Measurements from ENCODE around the gene ARHGEF7. TPM values are rescaled to one million over a fixed set of nuclear protein-coding genes. Genes with fewer than 3 reads are reported as not detected.

Gene ARHGEF7
- total and polyA plus RNA-seq, 2 experiments from 2014 or later: 23.6 to 58.9 TPM

- H3K79me2 ChIP-seq (replicated peaks; ENCODE audit: insufficient read depth): no peaks in the 10 kb centered on the region; the same call in 1 of the 2 replicates
- H3K36me3 Mint-ChIP-seq (ENCODE audit: low read depth): peaks cover 21% of the 10 kb centered on the region
- ATAC-seq: no peak; the same call in 2 of the 3 replicates
- H3K9me2 ChIP-seq (ENCODE audit: insufficient read depth): no peaks in the 10 kb centered on the region
- H3K27me3 ChIP-seq (ENCODE audit: insufficient read depth): no peaks in the 10 kb centered on the region
- H3K36me3 ChIP-seq (ENCODE audit: insufficient read depth): peaks cover 8% of the 10 kb centered on the region; the same call in 1 of the 2 replicates
- H4K20me1 ChIP-seq (replicated peaks; ENCODE audit: insufficient read depth): peaks cover 3% of the 10 kb centered on the region; the same call in 1 of the 2 replicates
- no peak overlapping the region for H3K4me2 ChIP-seq
- H3K4me1 Mint-ChIP-seq: no peaks in the 10 kb centered on the region
- no peak overlapping the region for H3K4me3 ChIP-seq
- no peaks in the 10 kb centered on the region for H3F3A ChIP-seq (replicated peaks; ENCODE audit: low read depth)
- no peak overlapping the region for H2AFZ ChIP-seq
- no peaks in the 10 kb centered on the region for H3K9me3 Mint-ChIP-seq
- H3K27ac ChIP-seq (ENCODE audit: low read depth): no peak overlapping the region
- H3K27ac Mint-ChIP-seq: no peak overlapping the region
- DNase-seq (ENCODE audit: low spot score): no peak
- H3K27me3 Mint-ChIP-seq (ENCODE audit: insufficient read depth, low read depth, poor library complexity): peaks cover 5% of the 10 kb centered on the region
- TF ChIP-seq REST (IDR thresholded peaks at IDR 0.05; ENCODE audit: unreplicated experiment): no peak
- no peak for TF ChIP-seq POLR2AphosphoS5 (IDR thresholded peaks at IDR 0.05; ENCODE audit: low read depth)
- no peak for TF ChIP-seq ZNF331 (CRISPR knock-in tag; IDR thresholded peaks at IDR 0.05; ENCODE audit: low read depth)
- TF ChIP-seq EZH2phosphoT487 (IDR thresholded peaks at IDR 0.05; ENCODE audit: unreplicated experiment): no peak
- TF ChIP-seq EZH2 (IDR thresholded peaks at IDR 0.05; ENCODE audit: low read depth, unreplicated experiment): no peak
- TF ChIP-seq NANOG (IDR thresholded peaks at IDR 0.05; ENCODE audit: borderline replicate concordance): no peak
- TF ChIP-seq, protein P1, sequence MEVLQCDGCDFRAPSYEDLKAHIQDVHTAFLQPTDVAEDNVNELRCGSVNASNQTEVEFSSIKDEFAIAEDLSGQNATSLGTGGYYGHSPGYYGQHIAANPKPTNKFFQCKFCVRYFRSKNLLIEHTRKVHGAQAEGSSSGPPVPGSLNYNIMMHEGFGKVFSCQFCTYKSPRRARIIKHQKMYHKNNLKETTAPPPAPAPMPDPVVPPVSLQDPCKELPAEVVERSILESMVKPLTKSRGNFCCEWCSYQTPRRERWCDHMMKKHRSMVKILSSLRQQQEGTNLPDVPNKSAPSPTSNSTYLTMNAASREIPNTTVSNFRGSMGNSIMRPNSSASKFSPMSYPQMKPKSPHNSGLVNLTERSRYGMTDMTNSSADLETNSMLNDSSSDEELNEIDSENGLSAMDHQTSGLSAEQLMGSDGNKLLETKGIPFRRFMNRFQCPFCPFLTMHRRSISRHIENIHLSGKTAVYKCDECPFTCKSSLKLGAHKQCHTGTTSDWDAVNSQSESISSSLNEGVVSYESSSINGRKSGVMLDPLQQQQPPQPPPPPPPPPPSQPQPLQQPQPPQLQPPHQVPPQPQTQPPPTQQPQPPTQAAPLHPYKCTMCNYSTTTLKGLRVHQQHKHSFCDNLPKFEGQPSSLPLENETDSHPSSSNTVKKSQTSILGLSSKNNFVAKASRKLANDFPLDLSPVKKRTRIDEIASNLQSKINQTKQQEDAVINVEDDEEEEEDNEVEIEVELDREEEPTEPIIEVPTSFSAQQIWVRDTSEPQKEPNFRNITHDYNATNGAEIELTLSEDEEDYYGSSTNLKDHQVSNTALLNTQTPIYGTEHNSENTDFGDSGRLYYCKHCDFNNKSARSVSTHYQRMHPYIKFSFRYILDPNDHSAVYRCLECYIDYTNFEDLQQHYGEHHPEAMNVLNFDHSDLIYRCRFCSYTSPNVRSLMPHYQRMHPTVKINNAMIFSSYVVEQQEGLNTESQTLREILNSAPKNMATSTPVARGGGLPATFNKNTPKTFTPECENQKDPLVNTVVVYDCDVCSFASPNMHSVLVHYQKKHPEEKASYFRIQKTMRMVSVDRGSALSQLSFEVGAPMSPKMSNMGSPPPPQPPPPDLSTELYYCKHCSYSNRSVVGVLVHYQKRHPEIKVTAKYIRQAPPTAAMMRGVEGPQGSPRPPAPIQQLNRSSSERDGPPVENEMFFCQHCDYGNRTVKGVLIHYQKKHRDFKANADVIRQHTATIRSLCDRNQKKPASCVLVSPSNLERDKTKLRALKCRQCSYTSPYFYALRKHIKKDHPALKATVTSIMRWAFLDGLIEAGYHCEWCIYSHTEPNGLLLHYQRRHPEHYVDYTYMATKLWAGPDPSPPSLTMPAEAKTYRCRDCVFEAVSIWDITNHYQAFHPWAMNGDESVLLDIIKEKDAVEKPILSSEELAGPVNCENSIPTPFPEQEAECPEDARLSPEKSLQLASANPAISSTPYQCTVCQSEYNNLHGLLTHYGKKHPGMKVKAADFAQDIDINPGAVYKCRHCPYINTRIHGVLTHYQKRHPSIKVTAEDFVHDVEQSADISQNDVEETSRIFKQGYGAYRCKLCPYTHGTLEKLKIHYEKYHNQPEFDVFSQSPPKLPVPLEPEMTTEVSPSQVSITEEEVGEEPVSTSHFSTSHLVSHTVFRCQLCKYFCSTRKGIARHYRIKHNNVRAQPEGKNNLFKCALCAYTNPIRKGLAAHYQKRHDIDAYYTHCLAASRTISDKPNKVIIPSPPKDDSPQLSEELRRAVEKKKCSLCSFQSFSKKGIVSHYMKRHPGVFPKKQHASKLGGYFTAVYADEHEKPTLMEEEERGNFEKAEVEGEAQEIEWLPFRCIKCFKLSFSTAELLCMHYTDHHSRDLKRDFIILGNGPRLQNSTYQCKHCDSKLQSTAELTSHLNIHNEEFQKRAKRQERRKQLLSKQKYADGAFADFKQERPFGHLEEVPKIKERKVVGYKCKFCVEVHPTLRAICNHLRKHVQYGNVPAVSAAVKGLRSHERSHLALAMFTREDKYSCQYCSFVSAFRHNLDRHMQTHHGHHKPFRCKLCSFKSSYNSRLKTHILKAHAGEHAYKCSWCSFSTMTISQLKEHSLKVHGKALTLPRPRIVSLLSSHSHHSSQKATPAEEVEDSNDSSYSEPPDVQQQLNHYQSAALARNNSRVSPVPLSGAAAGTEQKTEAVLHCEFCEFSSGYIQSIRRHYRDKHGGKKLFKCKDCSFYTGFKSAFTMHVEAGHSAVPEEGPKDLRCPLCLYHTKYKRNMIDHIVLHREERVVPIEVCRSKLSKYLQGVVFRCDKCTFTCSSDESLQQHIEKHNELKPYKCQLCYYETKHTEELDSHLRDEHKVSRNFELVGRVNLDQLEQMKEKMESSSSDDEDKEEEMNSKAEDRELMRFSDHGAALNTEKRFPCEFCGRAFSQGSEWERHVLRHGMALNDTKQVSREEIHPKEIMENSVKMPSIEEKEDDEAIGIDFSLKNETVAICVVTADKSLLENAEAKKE (CRISPR knock-in tag; IDR thresholded peaks at IDR 0.05): no peak
- no peak for TF ChIP-seq ZNF114 (CRISPR knock-in tag; IDR thresholded peaks at IDR 0.05)
- TF ChIP-seq JUNB (IDR thresholded peaks at IDR 0.05; ENCODE audit: unreplicated experiment): no peak
- TF ChIP-seq ETS1 (IDR thresholded peaks at IDR 0.05): no peak
- no peak for TF ChIP-seq STAT1 (IDR thresholded peaks at IDR 0.05; ENCODE audit: unreplicated experiment)
- no peak for TF ChIP-seq CREB1 (CRISPR knock-in tag; IDR thresholded peaks at IDR 0.05; ENCODE audit: low read depth)
- no peak for TF ChIP-seq CTCF (conservative IDR thresholded peaks at IDR 0.05; ENCODE audit: low read depth in 2 of 2)
- H3K4me1 ChIP-seq (ENCODE audit: insufficient read depth): no peaks in the 10 kb centered on the region
- no peak overlapping the region for H3K4me3 Mint-ChIP-seq
Observed at GRCh38 chr13:111298214-111298975, 183.3 kb downstream of the ARHGEF7 start.

All from GM23338 (cell line).